Heart left ventricle (tissue), 16 donors: ENCODE data around the gene STAB1. TPM values are rescaled to one million over a fixed set of nuclear protein-coding genes. Genes with fewer than 3 reads are reported as not detected.

Source experiments
- ATAC-seq, 4 donors: fragments of 200-7000 bp; cut with Tn5 transposase; one replicate each; pipeline ENCODE4 v1.9.1; 2020 to 2022; ENCODE audit warnings: moderate library complexity in 4 of 4, mild to moderate bottlenecking in 3 of 4, moderate number of reproducible peaks in 1 of 4
- DNase-seq, 5 donors: peaks; one replicate each; pipeline ENCODE4 v3.0.0-alpha.2; 2020
- H3K27ac ChIP-seq, 12 donors: fragments of 200-600 bp; sonication (generic) in 4 of 12; one replicate each; pipeline versions ENCODE4 v1.5.0 to v1.8.0; 2016 to 2022; ENCODE audit warnings: mild to moderate bottlenecking in 2 of 12
- H3K27me3 ChIP-seq, 9 donors: fragments of 200-600 bp; sonication (generic) in 2 of 9; one replicate each; pipeline versions ENCODE4 v1.5.1 to v1.8.0; 2016 to 2022; ENCODE audit warnings: mild to moderate bottlenecking in 3 of 9
- H3K36me3 ChIP-seq, 9 donors: fragments of 200-600 bp; sonication (generic) in 2 of 9; one replicate each; pipeline versions ENCODE4 v1.5.0 to v1.8.0; 2018 to 2022; ENCODE audit warnings: mild to moderate bottlenecking in 2 of 9
- H3K4me1 ChIP-seq, 12 donors: fragments of 200-600 bp; sonication (generic) in 4 of 12; one replicate each; pipeline versions ENCODE4 v1.5.0 to v1.8.0; 2016 to 2022; ENCODE audit warnings: mild to moderate bottlenecking in 3 of 12
- H3K4me3 ChIP-seq, 12 donors: fragments of 200-600 bp; sonication (generic) in 4 of 12; one replicate each; pipeline versions ENCODE4 v1.5.0 to v1.8.0; 2017 to 2022; ENCODE audit warnings: mild to moderate bottlenecking in 9 of 12, moderate library complexity in 4 of 12
- H3K9me3 ChIP-seq, 12 donors: fragments of 200-600 bp; sonication (generic) in 4 of 12; one replicate each; pipeline versions ENCODE4 v1.5.0 to v1.8.0; 2016 to 2022; ENCODE audit warnings: mild to moderate bottlenecking in 1 of 12
- CTCF ChIP-seq, 12 donors: fragments of 200-600 bp; sonication (generic) in 4 of 12; IDR thresholded peaks; one replicate each; pipeline versions ENCODE4 v1.5.0 to v1.8.0; 2018 to 2022; ENCODE audit warnings: antibody characterized with exemption in 12 of 12, mild to moderate bottlenecking in 5 of 12
- POLR2A ChIP-seq, 2 donors: fragments of 450-650 bp; IDR thresholded peaks; one replicate each; pipeline ENCODE4 v1.6.1; 2017; ENCODE audit warnings: antibody characterized with exemption in 2 of 2, mild to moderate bottlenecking in 2 of 2, moderate library complexity in 2 of 2
- WGBS, 4 donors: extraction: QIAGEN DNeasy Blood & Tissue Kit in 2 of 4; methylation state at CpG; one replicate each; pipeline versions ENCODE4 v1.1.5 to v1.1.7; 2013 to 2018; 5-methylcytosine and 5-hydroxymethylcytosine counted together
- intact Hi-C, 10 donors: fragments of 100-400 bp; cut with DNase I; formaldehyde crosslinking; loops; one replicate each; pipeline versions ENCODE4 v1.11.1 to v1.14.2; 2022
- polyA plus RNA-seq, 2 donors: library from polyadenylated mRNA; stranded (reverse); fragments of 200-250 nt; gene quantifications; one replicate each; pipeline ENCODE4 v1.2.3, GENCODE V29; 2013
- total RNA-seq, 9 donors: library from RNA; depleted of rRNA in 2 of 9; stranded (reverse); fragments of >200 nt in 2 of 9; fragmentation: NEBNext Ultra II Directional in 3 of 9; extraction: Animal tissue kit (Norgen Biotek cat#: 25700) in 3 of 9; gene quantifications; one replicate each; pipeline versions ENCODE4 v1.1.0 to v1.2.4, GENCODE V29; 2016 to 2023
- donor health status: ischemic (EF 13 %, LVEDD 7.1; RV severe dilation, severe dysfunction).
- donor health status: healthy with polysubstance abuse.
- donor health status: DM: no; HTN: yes; CAD: no.
- donor health status: DM: no; HTN: no; CAD: no.
- donor health status: ischemic (EF 25% LVEDD 6.9; RV normal size, moderate dysfunction).
- donor health status: ischemic (EF 25% LVEDD 5.7; RV mildly dilated, moderate dysfunction).
- donor health status: healthy.
- donor health status: DM: yes; HTN: yes; CAD: no.
- donor health status: ischemic (EF 35%, LVEDD 5.7; RV mildly dilated, moderate dysfunction).
- donor health status: nonischemic (EF 11% LVEDD 7.7; RV severe dilation, severe dysfunction).
- donor health status: DM: yes; HTN: yes; CAD: no.
- donor health status: PGD.
- donor health status: ischemic (EF 29% LVEDD 5.4; RV normal size, mild dysfunction).
- donor health status: nonischemic (EF 23%, LVEDD 6.1; RV moderate dilation, normal function).

STAB1 gene
- total and polyA plus RNA-seq, 11 donors: 34.1 to 351 (median 50.6) TPM

- H3K27me3 ChIP-seq: no peaks in the 10 kb centered on the region
- DNase-seq: no peak
- no peak for ATAC-seq
- H3K4me1 ChIP-seq: peaks cover 0 to 48% (median 0%) of the 10 kb centered on the region in 12 donors
- intact Hi-C loops: loop anchor here in 4 of 10 donors (10.0 kb wide), 1 partner anchor 207 kb away; the partner anchor contains the start of genes GNL3 (in 4 of the 4) and PBRM1 (in 4 of the 4)
- no peak overlapping the region for H3K4me3 ChIP-seq
- WGBS, 4 donors: 83 to 95% (median 92%) methylated on average over 4 to 6 of the region's 6 CpGs
- no peak for TF ChIP-seq CTCF (IDR thresholded peaks at IDR 0.05)
- H3K9me3 ChIP-seq: no peaks in the 10 kb centered on the region
- no peak overlapping the region for H3K27ac ChIP-seq
- peaks cover 2 to 99% (median 95%) of the 10 kb centered on the region in 9 donors for H3K36me3 ChIP-seq
Observed at GRCh38 chr3:52477796-52478095, 17.4 kb upstream of the STAB1 start.

- DNase-seq (peak in 1 of 5 donors; percentile 10), ATAC-seq (no peak)
- no peak overlapping the region for H3K27ac ChIP-seq
- 92 to 100% (median 96%) methylated on average over 6 to 7 of the region's 7 CpGs for WGBS, 4 donors
- H3K36me3 ChIP-seq: peaks cover 2 to 92% (median 87%) of the 10 kb centered on the region in 9 donors
- no peak for TF ChIP-seq POLR2A (IDR thresholded peaks at IDR 0.05)
- no peak for TF ChIP-seq CTCF (IDR thresholded peaks at IDR 0.05)
- intact Hi-C loops: loop anchor here in 4 of 10 donors (10.0 kb wide), 1 partner anchor 206 kb away; the partner anchor contains the start of genes GNL3 (in 4 of the 4) and PBRM1 (in 4 of the 4)
- H3K4me3 ChIP-seq: no peak overlapping the region
- H3K27me3 ChIP-seq: no peaks in the 10 kb centered on the region
- peaks cover 0 to 45% (median 13%) of the 10 kb centered on the region in 12 donors for H3K4me1 ChIP-seq
- H3K9me3 ChIP-seq: no peaks in the 10 kb centered on the region
Observed at GRCh38 chr3:52479037-52479876, 15.9 kb upstream of the STAB1 start.

GRCh38 chr3:52479877-52480575 lies 15.1 kb upstream of the STAB1 start:
- H3K27ac ChIP-seq: peak overlapping the region in 1 of 12 donors; percentile 10
- H3K4me3 ChIP-seq: peak overlapping the region in 1 of 12 donors; percentile 5
- no peaks in the 10 kb centered on the region for H3K27me3 ChIP-seq
- ATAC-seq (no peak), DNase-seq (peak in 2 of 5 donors; percentile 19 to 61)
- peaks cover 5 to 50% (median 20%) of the 10 kb centered on the region in 12 donors for H3K4me1 ChIP-seq
- intact Hi-C loops: loop anchor here in 7 of 10 donors (5.0 to 10.0 kb wide), 5 partner anchors 47 to 207 kb away; partner anchors contain the start of genes GNL3 (in 5 of the 7), PBRM1 (in 5 of the 7), NT5DC2 (in 1 of the 7) and UQCC5 (in 1 of the 7)
- TF ChIP-seq CTCF (IDR thresholded peaks at IDR 0.05) (no peak), POLR2A (IDR thresholded peaks at IDR 0.05) (no peak)
- no peaks in the 10 kb centered on the region for H3K9me3 ChIP-seq
- peaks cover 2 to 91% (median 81%) of the 10 kb centered on the region in 9 donors for H3K36me3 ChIP-seq
- WGBS, 4 donors: 80 to 90% (median 86%) methylated on average over 14 to 16 of the region's 16 CpGs
